HG02938 (cell line): ENCODE data around the gene KRTAP6-2.

ENCODE experiments used
- ATAC-seq: cut with Tn5 transposase; IDR thresholded peaks from one replicate; pipeline ENCODE4 v1.9.1; 2021; ENCODE audit warnings: mild to moderate bottlenecking, moderate library complexity; ENCODE audit not compliant: unreplicated experiment

The KRTAP6-2 gene

GRCh38 chr21:30598802-30599201 is at the start of gene KRTAP6-2:
KRTAP6-2 (minus strand) TSS chr21:30598902; CDS start chr21:30598874, 28 bp downstream.
- no peak for ATAC-seq

DNA sequence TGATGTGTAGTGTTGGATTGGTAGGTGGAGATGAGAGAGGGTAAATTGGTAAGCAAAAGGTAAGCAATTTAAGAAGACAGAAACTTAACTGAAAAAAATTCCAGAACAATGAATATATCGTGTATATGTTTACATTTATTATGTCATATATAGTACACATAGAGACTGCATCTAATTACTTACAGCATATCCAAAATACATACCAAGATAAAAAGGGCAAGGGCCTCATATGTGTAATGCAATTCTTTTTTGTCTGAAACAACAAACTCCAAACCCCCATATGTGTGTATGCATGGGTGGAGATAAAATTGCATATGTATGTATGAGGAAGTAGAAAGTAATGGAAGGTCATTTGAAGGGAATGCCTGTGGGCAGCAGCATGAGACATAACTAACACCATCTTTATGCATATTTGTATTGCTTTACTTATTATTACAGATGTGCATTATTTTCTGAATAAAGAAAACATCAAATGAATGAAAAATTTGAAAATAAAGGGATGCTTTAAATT is 48.3 kb upstream of the KRTAP6-2 start:
- ATAC-seq, result no peak

DNA sequence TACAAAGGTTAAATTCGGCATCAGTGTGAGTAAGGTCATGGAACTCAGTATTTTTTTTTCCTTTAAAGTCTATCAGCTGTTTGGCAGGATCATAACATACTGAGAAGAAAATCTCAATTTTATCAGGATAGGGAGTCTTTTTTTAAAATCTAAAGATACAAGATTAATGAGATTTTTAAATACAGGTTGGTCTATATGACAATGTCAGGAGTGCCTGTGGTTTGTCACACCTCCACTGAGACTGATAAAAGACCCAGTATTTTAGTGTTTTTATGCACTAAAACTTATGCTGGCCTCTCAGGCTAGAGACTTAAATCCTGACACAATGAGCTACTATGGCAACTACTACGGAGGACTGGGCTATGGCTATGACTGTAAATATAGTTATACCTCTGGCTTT is 43.9 kb upstream of the KRTAP6-2 start, which contains the start of gene KRTAP20-3:
Gene KRTAP20-3, plus strand, starts transcription at position 301 of the 400 bp plus-strand sequence.
- ATAC-seq, result no peak

DNA sequence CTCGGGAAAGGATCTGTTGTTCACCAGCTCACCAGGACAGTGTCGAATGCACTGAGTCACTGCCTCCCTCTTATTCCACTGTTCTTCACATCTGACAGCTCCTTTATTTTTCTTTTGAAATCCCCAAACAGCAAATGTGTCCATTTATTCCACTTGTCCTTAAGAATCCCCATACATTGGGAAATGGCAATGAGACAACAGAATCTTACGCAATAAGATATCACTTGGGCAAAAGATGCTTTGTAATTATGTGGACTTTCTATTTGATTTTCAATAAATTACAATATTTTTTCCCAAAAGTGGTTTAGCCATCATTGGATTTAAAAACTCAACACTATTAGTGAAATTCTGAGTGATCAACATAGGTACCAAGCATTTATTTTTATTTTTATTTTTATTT is 40.0 kb upstream of the KRTAP6-2 start:
- ATAC-seq, result no peak

- no peak for ATAC-seq
Observed at GRCh38 chr21:30634906-30635305, 36.2 kb upstream of the KRTAP6-2 start, which contains the start of gene KRTAP20-2. KRTAP20-2 (plus strand) TSS chr21:30635206; CDS start chr21:30635264, 58 bp downstream.

- ATAC-seq, result no peak
Observed at GRCh38 chr21:30629200-30629599, 30.5 kb upstream of the KRTAP6-2 start.

DNA sequence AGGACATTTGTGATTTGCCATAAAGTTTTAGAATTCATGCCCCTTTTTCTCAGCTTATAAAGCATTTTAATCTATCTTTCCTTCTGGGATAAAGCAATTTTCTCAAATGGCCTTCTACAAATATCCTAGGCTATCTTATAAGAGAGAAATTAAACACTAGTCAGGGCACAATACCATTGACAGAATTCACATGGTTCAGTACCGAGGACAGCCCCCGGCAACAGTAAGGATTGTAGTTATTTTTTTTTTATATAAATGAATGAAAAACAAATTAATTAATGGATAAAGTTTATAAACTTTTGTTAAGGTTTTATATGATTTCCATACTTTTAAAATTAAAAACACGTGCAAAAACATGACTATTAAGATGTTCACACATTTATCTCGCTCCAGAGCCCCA is 29.4 kb upstream of the KRTAP6-2 start:
- ATAC-seq, result no peak

GRCh38 chr21:30625449-30626165 is 26.9 kb upstream of the KRTAP6-2 start:
- no peak for ATAC-seq

DNA sequence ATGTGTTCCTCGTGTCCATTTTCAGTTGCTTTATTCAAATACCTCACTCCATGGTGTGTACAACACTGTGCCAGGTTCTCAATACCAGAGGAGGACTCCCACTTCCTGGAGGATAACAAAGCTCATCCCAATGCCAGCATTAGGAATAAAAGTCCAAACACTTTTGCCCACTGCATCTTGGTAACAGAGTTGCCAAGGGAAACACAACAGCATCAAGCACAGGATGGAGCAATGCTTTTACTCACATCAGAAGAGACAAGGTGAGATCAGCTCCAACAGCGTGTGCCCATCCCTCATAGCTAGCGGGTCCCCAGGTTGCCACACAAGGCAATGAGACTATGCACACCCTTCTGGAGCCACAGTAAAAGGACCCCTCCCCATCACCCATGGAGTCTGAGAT is 24.7 kb upstream of the KRTAP6-2 start:
- no peak for ATAC-seq

DNA sequence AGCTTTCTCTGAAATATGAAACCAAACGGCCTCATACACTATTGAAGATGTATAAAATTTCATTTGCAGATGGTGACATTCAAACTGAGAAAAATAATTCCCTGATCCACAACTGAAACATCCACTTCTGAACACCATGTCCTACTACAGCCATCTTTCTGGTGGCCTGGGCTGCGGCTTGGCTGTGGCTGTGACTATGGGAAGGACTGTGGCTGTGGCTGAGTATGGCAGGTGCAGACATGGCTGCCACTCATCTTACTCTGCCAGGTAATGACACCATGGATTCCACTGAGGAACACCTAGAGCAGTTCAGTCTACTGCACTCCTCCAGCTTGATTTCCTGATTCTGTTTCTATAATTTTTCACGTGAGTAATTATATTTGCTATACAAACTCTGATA is 21.8 kb upstream of the KRTAP6-2 start, which contains the start of gene KRTAP20-4:
Gene KRTAP20-4, plus strand, starts transcription at position 106 of the 400 bp plus-strand sequence.
- no peak for ATAC-seq

- no peak for ATAC-seq
Observed at GRCh38 chr21:30620080-30620479, 21.4 kb upstream of the KRTAP6-2 start.

- ATAC-seq, result no peak
Observed at GRCh38 chr21:30616125-30616524, 17.4 kb upstream of the KRTAP6-2 start, which contains the start of gene KRTAP20-1. KRTAP20-1 (plus strand) TSS chr21:30616425; CDS start chr21:30616455, 30 bp downstream.

DNA sequence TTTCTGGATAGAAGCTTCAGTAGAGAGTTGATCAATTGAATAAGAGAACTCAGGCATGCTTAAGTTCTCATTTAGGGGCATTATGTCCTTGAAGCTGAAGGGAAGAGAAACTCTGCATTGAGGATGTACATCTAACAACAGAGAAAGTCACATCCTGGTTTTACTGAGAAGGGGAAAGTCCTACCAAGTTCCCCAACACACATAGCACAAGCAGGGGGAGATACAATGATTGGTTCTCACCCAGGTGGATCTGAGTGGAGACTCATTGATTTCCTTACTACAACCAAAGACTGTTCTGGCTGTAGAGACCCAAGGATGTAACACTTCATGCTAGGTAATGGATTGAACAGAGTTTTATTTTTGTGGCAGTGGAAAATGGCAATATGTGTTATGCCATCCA is 16.5 kb upstream of the KRTAP6-2 start:
- no peak for ATAC-seq

- ATAC-seq, result no peak
Observed at GRCh38 chr21:30613836-30614235, 15.1 kb upstream of the KRTAP6-2 start, which contains the start of gene KRTAP6-1. KRTAP6-1 (minus strand) TSS chr21:30613930; CDS start chr21:30613904, 26 bp downstream.

- no peak for ATAC-seq
Observed at GRCh38 chr21:30612132-30612531, 13.4 kb upstream of the KRTAP6-2 start.

DNA sequence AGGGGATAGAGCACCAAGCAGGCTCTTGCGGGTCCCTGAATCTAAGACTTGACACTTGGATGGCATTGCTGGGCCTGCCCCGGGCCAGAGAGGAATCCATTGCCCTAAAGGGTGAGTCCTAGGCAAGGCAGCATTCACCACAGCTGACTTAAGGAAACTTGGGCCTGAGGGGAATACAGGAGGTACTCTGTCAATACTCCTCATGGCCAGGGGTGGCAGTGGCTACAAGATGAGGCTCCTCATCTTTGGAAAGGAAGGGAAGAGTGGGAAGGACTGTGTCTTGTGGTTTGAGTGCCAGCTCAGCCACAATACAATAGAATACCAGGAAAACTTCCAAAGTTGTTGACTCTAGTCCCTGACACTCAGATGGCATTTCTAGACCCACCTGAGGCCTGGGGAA is 7.3 kb upstream of the KRTAP6-2 start:
- ATAC-seq, result no peak

- ATAC-seq, result no peak
Observed at GRCh38 chr21:30600787-30601186, 2.1 kb upstream of the KRTAP6-2 start, which contains the start of gene KRTAP22-1. KRTAP22-1 (plus strand) TSS chr21:30601087.

DNA sequence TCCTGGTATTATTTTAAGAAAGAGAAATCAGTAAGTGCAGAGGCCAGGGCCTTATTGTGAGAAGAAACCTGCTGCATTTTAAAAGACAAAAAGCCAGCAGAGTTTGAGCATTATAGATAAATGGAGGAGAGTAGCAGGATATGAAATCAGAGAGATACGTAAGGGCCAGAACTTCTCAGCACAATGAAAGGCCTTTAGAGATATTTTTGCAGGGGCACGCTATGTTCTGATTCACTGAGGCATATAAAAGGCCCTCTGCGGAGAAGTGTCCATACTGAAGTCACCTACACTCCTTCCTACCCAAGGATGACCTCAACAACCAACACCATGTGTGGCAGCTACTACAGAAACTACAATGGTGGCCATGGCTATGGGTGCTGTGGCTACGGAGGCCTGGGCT is 6.6 kb downstream of the KRTAP6-2 start, which contains the start of gene KRTAP6-3:
Gene KRTAP6-3, plus strand, starts transcription at position 301 of the 400 bp plus-strand sequence. Its CDS starts 6 bp downstream, at position 307.
- ATAC-seq, result no peak

DNA sequence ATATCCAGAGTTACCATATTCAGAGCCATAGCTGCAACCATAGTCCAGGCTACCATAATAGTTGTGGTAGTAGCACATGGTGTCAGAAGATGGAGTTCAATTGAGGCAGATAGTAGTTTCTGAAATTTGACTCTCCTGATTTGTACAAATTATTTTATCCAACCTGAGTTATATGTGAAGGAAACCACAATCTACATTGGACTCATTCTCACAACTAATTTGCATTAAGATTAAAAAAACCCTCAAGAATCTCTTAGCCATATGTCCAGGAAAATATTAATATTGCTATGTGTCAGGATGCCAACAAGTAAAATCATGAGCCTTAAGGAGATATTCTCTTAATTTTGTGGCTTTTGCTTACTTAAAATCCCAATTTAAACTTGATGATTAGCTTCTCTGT is 8.4 kb downstream of the KRTAP6-2 start, which contains the start of gene KRTAP22-2:
Gene KRTAP22-2, minus strand, starts transcription at position 101 of the 400 bp plus-strand sequence.
- ATAC-seq, result no peak

- ATAC-seq, result no peak
Observed at GRCh38 chr21:30582870-30583269, 15.8 kb downstream of the KRTAP6-2 start.

DNA sequence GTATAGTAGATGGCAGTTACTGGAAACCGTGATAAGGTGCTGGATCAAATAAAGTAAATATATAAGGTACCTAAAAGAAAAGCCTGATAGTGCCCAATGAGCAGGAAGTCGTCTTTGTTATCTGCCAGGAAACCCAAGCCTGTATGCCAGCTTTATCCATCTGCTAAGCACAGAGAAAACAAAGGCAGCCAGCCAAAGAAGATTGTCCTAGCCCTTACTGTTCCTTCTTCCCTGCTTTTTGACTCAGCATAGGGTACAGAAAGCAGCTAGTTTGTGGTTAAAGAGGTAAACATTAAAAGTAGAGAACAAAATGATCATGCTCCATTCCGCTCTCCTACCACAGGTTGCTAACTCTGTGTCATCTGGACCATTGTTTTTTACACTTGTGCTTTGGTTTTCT is 18.6 kb downstream of the KRTAP6-2 start:
- ATAC-seq, result no peak

GRCh38 chr21:30579346-30579745 is 19.4 kb downstream of the KRTAP6-2 start:
- ATAC-seq, result no peak
